Measurements from ENCODE around the gene EXOSC9. TPM values are rescaled to one million over a fixed set of nuclear protein-coding genes. Genes with fewer than 3 reads are reported as not detected.

Gene EXOSC9
- total and polyA plus RNA-seq, 2 of the 8 experiments (the other 6 are each of a cell fraction or from before 2014, with no cell fraction given), result 33.2 to 54.9 TPM

- no peak overlapping the region for H3K4me3 ChIP-seq (ENCODE audit: extremely low read depth in 1 of 4, insufficient read depth in 2 of 4, low read depth in 3 of 4, low read length in 4 of 4)
- H4K91ac ChIP-seq (replicated peaks; ENCODE audit: insufficient read length, low read length), result no peak overlapping the region
- H3K9me3 ChIP-seq (ENCODE audit: insufficient read depth in 2 of 2, low read depth in 1 of 2, low read length in 1 of 2), result no peaks in the 10 kb centered on the region
- H3K9ac ChIP-seq (replicated peaks in 1 of 4; ENCODE audit: extremely low read depth in 1 of 4, low read depth in 3 of 4, low read length in 3 of 4), result no peak overlapping the region
- no peak overlapping the region for H4K5ac ChIP-seq (ENCODE audit: insufficient read length, low read depth, low read length)
- no peak overlapping the region for H3K4me2 ChIP-seq (ENCODE audit: insufficient read depth in 1 of 2, low read depth in 2 of 2, low read length in 2 of 2)
- ChIA-PET CTCF (ENCODE audit: partially characterized antibody) (no interaction called here), POLR2A (ENCODE audit: partially characterized antibody) (no interaction called here)
- H3K4ac ChIP-seq (replicated peaks; ENCODE audit: insufficient read length, low read depth, low read length), result no peak overlapping the region
- no peak overlapping the region for H2BK20ac ChIP-seq (ENCODE audit: low read length)
- H2AFZ ChIP-seq (ENCODE audit: low read length), result no peak overlapping the region
- H3K23me2 ChIP-seq (ENCODE audit: low read depth, low read length), result no peaks in the 10 kb centered on the region; the same call in 1 of the 2 replicates
- FAIRE-seq (no peak), DNase-seq (ENCODE audit: low read depth in 1 of 2, low spot score in 2 of 2) (no peak)
- WGBS, 2 experiments (ENCODE audit: extremely low coverage in 1 of 2, insufficient coverage in 1 of 2, insufficient read length in 1 of 2, insufficient replicate concordance in 2 of 2, low coverage in 1 of 2, low lambda C conversion rate in 2 of 2, missing lambda C conversion rate in 1 of 2), result 96% methylated on average over 1 of the region's 1 CpG; no CpG with 5 or more reads in 1 of the 2 experiments
- H2BK15ac ChIP-seq (ENCODE audit: low read length), result no peak overlapping the region
- H3K79me2 ChIP-seq (ENCODE audit: control insufficient read depth in 1 of 2, insufficient read depth in 2 of 2, low read length in 2 of 2), result no peaks in the 10 kb centered on the region
- H4K20me1 ChIP-seq (replicated peaks in 1 of 2; ENCODE audit: control insufficient read depth in 1 of 2, insufficient read depth in 2 of 2, low read length in 2 of 2), result no peaks in the 10 kb centered on the region
- H3K18ac ChIP-seq (ENCODE audit: extremely low read depth, low read length), result no peak overlapping the region
- no peak overlapping the region for H3K27ac ChIP-seq (ENCODE audit: low read depth, low read length)
- no peak overlapping the region for H3K56ac ChIP-seq (replicated peaks; ENCODE audit: insufficient read length, low read depth, low read length)
- H4K8ac ChIP-seq (ENCODE audit: extremely low read depth, insufficient read depth, low read length), result no peak overlapping the region
- no peak overlapping the region for H2BK120ac ChIP-seq (replicated peaks; ENCODE audit: low read depth, low read length)
- H2BK5ac ChIP-seq (ENCODE audit: low read depth, low read length), result no peak overlapping the region
- H3K36me3 ChIP-seq (ENCODE audit: control insufficient read depth in 2 of 4, insufficient read depth in 4 of 4, low read length in 3 of 4), result peaks cover 0 to 4% (median 1%) of the 10 kb centered on the region in 4 experiments; a peak in 3 of 8 replicates
- no peaks in the 10 kb centered on the region for H3K79me1 ChIP-seq (ENCODE audit: low read depth, low read length)
- no peak overlapping the region for H3K23ac ChIP-seq (ENCODE audit: insufficient read length)
- no peak overlapping the region for H3K14ac ChIP-seq (ENCODE audit: insufficient read length)
- no peak overlapping the region for H2AK5ac ChIP-seq (ENCODE audit: low read depth, low read length)
- H2BK12ac ChIP-seq (ENCODE audit: low read depth, low read length), result no peak overlapping the region
- no peaks in the 10 kb centered on the region for H3K27me3 ChIP-seq (replicated peaks in 1 of 4; ENCODE audit: control insufficient read depth in 3 of 4, extremely low read depth in 1 of 4, insufficient read depth in 3 of 4, low read length in 3 of 4)
- no peaks in the 10 kb centered on the region for H3K4me1 ChIP-seq (replicated peaks in 1 of 4; ENCODE audit: control insufficient read depth in 3 of 4, insufficient read depth in 4 of 4, low read length in 3 of 4)
- TF ChIP-seq SIX5 (IDR thresholded peaks at IDR 0.05; ENCODE audit: low read depth, low read length) (no peak), POLR2AphosphoS5 (IDR thresholded peaks at IDR 0.05; ENCODE audit: low read depth, low read length) (no peak), SIRT6 (IDR thresholded peaks at IDR 0.05; ENCODE audit: low read length) (no peak), JUN (IDR thresholded peaks at IDR 0.05; ENCODE audit: low read depth, low read length) (no peak), NRF1 (IDR thresholded peaks at IDR 0.05; ENCODE audit: low read depth, low read length) (no peak), RBBP5 (IDR thresholded peaks at IDR 0.05; ENCODE audit: borderline replicate concordance, low read depth, low read length) (no peak), TCF12 (IDR thresholded peaks at IDR 0.05; ENCODE audit: low read depth, low read length) (no peak), YY1 (IDR thresholded peaks at IDR 0.05; ENCODE audit: low read depth, low read length) (no peak), FOSL1 (IDR thresholded peaks at IDR 0.05; ENCODE audit: insufficient read depth, low read depth, low read length) (no peak), RAD21 (IDR thresholded peaks at IDR 0.05 in 1 of 2, conservative IDR thresholded peaks at IDR 0.05 in 1 of 2; ENCODE audit: low read depth in 2 of 2, low read length in 2 of 2) (no peak), HDAC2 (IDR thresholded peaks at IDR 0.05; ENCODE audit: borderline replicate concordance in 1 of 2, low read depth in 2 of 2, low read length in 2 of 2) (no peak)
- TF ChIP-seq, protein P1, sequence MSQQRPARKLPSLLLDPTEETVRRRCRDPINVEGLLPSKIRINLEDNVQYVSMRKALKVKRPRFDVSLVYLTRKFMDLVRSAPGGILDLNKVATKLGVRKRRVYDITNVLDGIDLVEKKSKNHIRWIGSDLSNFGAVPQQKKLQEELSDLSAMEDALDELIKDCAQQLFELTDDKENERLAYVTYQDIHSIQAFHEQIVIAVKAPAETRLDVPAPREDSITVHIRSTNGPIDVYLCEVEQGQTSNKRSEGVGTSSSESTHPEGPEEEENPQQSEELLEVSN (IDR thresholded peaks at IDR 0.05), result no peak
- TF ChIP-seq, protein P2, sequence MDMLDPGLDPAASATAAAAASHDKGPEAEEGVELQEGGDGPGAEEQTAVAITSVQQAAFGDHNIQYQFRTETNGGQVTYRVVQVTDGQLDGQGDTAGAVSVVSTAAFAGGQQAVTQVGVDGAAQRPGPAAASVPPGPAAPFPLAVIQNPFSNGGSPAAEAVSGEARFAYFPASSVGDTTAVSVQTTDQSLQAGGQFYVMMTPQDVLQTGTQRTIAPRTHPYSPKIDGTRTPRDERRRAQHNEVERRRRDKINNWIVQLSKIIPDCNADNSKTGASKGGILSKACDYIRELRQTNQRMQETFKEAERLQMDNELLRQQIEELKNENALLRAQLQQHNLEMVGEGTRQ (IDR thresholded peaks at IDR 0.05; ENCODE audit: low read length), result no peak
Observed at GRCh38 chr4:121851354-121851753, 50.2 kb downstream of the EXOSC9 start.

Measured in H1 (cell line).